M059J (cell line): ENCODE data around the gene NEURL1. TPM values are rescaled to one million over a fixed set of nuclear protein-coding genes. Genes with fewer than 3 reads are reported as not detected.
A peak's percentile ranks its signal among the peaks of the same experiment; 100 is the strongest.
"Not testable (repeated sequence)": the region's sequence is repeated elsewhere in the genome, so short reads cannot be mapped to it uniquely, and the experiment has no call there.

Source experiments
- DNase-seq: peaks from one replicate; pipeline ENCODE4 v3.0.0-alpha.2; 2012; ENCODE audit warnings: low read depth
- total RNA-seq: library from RNA; depleted of rRNA; stranded (reverse); fragments of >200 nt; shearing (Covaris generic); gene quantifications from 2 replicates; pipeline ENCODE4 v1.2.3, GENCODE V29; 2014

Gene NEURL1
- total RNA-seq, 1 experiment from 2014 or later: 19.9 TPM

DNA sequence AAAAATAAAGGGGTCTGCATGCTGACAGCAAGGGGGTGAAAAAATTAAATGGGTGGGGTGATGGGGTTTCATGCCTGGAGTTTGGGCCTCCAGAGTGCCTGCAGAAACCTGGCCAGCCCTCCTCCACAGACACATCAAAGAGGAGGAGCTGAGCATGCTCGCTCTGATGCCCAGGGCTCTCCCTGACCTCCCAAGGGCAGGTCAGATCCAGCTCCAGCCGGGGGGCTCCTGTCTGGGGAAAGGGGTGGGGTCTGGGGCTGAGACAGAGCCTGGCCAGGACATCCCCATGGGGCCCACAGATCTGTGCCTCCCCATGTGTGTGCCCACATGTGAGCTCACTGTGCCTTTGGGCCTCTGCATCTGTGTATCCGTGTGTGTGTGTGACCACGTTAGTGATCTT, 33.9 kb upstream of the NEURL1 start:
- no peak for DNase-seq

- no peak for DNase-seq
Observed at GRCh38 chr10:103463499-103463898, 30.0 kb upstream of the NEURL1 start.

DNA sequence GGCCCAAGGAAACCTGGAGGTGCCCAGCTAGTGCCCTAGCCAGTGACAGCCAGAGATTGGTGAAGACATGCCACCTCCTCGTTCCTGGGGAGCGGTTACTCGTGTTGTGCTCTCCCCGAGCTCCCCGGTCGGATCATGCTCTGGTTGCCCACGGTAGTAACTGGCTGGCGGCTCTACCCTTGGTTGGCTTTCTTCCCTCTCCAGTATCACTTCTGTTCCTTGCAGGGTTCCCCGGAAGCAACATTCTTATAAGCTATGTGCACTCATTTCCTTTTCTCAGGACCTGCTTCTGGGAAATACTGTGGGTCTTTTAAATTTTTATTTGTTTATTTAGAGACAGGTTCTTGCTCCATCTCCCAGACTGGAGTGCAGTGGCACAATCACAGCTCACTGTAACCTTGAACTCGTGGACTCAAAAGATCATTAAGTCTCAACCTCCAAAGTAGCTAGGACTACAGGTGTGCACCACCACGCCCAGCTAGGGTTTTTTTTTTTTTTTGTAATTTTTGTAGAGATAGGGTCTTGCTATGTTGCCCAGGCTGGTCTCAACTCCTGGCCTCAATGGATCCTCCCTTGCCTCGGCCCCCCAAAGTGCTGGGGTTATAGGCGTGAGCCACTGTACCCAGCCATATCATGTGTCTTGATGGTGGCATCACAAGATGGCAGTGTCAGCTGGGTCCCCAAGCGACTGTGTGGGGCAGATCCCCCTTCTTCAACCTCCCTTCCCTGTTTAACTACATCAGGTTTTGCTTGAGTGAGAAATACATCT, 27.9 kb upstream of the NEURL1 start:
- DNase-seq: no peak

DNA sequence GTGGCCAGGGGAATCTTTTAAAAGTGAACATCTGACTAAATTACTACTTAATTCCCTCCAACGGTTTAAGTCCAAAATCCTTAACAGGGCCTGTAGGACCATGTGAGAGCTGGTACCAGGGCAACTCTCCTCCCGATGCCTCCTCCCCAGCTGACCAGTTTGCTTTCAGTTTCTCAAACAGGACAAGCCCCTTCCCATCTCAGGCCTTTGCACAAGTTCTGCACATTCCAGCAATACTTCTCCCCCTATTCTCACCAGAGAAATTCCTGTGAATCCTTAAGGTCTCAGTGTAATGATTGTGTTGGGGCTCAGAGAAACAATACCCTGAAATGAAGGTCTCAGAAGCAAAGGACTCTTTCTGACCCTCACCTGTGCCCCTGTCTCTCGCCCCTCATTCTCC, 26.8 kb upstream of the NEURL1 start:
- DNase-seq: no peak

DNA sequence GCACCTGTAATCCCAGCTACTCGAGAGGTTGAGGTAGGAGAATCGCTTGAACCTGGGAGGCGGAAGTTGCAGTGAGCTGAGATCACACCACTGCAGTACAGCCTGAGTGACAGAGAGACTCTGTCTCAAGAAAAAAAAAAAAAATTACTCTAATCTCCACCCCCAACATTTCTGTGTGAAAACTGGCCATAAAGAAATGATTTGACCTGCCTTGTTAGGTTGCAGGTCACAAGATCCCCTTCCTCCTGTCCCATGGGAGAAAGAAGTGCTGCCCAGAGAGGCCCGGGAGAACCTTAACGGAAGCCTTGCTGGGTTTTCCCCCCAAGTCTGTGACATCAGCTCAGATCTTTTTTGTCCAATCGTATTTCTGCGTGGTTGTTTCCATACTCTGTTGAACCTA, 26.1 kb upstream of the NEURL1 start:
- no peak for DNase-seq

DNA sequence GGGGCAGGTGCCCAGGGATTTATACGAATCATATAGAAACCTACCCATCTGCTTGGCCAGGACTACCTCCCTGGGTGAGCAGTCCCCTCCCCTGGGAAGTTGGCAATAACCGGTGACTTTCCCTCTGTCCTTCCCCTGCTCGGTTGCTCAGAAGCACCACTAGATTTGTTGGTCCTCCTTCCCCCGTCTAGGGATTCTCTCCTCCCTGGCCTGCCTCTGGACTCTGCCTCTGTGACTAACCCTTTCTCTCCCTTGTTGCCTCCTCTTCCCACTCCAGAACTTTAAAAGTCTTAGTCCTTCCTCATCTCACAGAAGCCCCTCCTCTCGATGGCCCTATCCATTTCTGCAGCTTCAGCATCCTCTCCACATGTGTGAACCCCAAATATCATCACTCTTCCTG, 24.3 kb upstream of the NEURL1 start:
- no peak for DNase-seq

DNA sequence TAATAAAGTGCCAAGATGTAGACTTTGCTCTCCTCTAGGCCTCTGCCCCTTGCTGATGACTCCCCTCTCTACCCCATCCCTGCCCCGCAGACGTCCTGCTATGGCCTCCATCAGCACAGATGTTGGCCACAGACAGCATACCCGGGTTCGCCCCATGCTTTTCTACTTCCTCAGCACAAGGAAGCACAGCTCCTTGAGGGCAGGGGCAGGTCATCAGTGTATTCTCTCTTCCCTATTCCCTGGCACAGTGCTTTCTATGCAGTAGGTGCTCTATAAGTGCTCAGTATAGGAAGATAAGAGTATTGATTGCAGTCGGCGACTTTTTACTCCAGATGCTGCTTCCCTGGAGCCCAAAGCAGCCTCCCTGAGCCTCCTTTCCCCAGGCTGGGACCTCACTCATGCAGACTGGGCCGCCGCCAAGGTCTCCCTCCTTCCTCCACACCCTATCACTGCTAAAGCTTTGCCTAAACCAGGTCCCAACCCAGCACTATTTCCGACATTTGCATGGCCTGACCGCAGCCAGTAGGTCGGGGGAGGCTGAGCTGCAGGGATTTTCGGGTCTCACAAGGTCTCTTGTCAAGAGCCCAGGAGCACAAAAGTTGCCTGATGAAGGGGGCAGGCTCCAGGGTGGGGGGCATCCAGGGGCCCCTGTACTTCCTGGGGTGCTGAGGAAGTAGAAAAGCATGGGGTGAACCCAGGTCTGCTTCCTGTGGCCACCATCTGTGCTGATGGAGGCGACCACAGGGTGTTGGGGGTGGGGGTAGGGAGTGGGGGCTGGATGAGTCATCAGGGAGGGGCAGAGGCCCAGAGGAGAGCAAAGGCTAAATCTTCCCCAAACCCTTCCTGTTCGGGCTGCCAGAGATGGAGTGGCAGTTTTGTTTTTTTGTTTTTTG, 22.5 kb upstream of the NEURL1 start:
- DNase-seq: no peak

DNA sequence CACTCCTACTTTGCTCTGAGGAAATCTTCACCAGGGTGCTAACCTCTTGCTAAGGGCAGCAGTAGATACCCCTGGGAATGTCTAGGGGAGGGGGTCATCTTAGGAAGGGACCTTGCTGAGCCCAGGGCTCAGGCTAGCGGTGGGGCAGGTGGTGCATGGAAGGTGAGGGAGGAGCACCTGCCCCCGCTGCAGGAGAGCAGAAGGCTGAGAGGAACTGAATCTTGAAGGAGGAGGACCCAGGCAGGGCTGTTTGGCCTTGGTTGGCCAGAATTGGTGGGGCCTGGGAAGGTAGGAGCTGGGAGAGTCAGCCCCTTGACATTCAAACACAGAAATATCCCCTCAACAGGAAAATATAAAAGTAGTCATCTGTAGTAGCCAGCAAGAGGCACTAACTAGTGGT, 21.5 kb upstream of the NEURL1 start:
- DNase-seq: no peak

- no peak for DNase-seq
Observed at GRCh38 chr10:103473261-103473671, 20.2 kb upstream of the NEURL1 start.

DNA sequence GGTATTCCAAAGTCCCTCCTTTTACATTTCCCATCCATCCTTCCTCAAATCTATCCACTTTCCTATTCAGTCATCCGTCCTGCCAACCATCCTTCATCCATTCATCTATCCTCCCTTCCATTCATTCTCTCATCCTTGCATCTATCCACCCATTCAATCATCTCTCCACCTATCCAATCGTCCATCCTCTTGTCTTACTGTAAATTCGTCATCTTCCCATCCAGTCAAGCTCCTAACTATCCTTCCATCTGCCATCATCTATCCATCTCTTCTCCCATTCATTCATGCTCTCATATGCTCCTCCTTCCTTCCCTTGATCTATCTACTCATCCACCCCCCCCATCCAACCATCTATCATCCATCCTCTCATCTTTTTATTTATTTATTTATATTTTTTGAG, 19.4 kb upstream of the NEURL1 start:
- DNase-seq: no peak

GRCh38 chr10:103475437-103475836, 18.1 kb upstream of the NEURL1 start:
- DNase-seq: no peak

GRCh38 chr10:103476046-103476768, 17.3 kb upstream of the NEURL1 start:
- DNase-seq: no peak

GRCh38 chr10:103478671-103479070, 14.8 kb upstream of the NEURL1 start:
- no peak for DNase-seq

DNA sequence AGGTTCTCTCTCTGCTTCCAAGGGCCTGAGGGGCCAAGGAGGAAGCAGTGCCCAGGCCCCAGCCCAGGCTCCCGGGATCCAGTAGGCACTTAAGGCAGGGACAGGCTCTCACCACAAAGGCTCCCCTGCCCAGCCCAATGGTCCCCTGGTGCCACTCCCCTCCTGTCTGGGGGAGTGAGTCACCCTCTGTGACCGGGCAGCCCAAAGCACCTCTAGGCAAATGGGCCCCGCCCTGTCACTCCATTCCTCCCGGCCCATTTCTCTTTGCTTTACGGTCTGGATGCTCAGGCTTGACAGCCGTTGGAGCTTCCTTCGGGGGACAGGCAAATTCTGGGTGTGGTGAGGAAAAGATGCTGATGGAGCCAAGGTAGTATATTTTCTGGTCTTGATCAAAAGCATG, 14.4 kb upstream of the NEURL1 start, which contains the start of gene CALHM3:
Gene CALHM3, minus strand, starts transcription at position 106 of the 400 bp plus-strand sequence. CDS start 208 bp downstream, outside the sequence.
- DNase-seq: peak; percentile 77

GRCh38 chr10:103480521-103480920, 13.0 kb upstream of the NEURL1 start:
- DNase-seq: peak; percentile 62

DNA sequence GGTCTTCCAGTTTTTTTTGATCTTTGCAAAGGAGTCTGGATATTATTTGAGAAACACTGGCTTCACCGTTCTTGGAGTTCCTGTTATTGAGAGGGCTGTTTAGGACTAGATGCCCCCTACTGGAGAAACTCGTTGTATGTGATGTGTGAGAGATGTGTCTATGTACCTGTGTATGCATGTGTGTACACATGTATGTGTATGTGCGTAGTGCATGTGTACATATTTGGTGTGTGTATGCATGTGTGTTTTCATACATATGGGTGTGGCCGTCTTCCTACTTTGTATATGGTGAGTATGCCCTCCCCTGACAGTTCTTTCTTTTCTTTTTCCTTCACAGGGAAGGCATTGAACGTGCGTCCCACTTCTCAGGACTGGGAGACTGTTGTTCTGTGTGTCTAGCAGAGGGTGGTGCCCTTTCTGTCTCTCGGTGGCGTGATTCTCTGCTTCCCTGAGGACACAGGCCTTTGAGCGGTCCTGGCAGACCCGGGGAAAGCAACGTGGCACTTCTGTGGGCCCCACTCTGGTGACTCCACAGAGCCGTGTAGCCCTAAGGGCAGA, 11.5 kb upstream of the NEURL1 start:
- DNase-seq: peak; percentile 71

DNA sequence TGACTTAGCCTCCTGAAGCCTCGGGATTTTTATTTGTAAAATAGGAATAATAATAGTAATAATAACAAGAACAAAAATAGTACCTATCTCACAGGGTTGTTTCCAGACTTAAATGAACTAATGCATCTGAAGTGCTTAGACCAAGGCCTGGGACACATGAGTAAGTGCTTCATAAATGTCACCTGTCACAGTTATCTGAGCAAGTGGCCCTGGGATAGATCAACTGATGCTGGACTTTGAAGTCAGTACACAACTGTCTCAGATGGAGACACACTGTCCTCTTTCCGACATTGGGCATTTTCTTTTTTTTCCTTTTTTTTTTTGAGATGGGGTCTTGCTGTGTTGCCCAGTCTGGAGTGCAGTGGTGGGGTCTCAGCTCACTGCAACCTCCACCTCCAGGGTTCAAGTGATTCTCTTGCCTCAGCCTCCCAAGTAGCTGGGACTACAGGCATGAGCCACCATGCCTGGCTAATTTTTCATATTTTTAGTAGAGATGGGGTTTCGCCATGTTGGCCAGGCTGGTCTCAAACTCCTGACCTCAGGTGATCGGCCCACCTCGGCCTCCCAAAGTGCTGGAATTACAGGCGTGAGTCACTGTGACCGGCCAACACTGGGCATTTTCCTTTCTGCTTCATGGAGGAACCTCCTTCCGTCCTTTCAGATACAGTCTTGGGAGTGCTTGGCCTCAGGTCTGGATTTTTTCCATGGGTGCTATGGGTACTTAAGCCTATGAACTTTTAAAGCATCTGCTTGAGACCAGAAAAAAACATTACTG, 6.7 kb upstream of the NEURL1 start:
- DNase-seq: not testable (repeated sequence)

DNA sequence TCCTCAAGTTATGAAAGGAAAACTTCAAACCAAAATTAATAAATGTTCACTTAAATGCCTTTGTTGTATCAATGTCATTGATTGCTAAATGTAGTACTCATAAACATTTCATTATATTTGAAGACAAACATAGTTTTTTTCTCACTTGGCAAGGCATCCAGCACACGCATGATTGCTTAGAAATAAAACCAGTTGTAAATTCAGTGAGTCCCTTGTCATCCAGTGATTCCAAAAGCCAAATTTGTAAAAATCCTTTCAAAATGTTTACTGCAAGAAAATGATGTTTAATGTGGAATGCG, 6.1 kb upstream of the NEURL1 start:
- no peak for DNase-seq

- no peak for DNase-seq
Observed at GRCh38 chr10:103490986-103491314, 2.6 kb upstream of the NEURL1 start.

- DNase-seq: peak; percentile 94
Observed at GRCh38 chr10:103491729-103492364, 1.7 kb upstream of the NEURL1 start.
